GM12892 (cell line): ENCODE data around the gene TGM1.

Experiments used
- DNase-seq: peaks from one replicate; pipeline ENCODE4 v3.0.0; 2011; ENCODE audit not compliant: insufficient read length
- FAIRE-seq: peaks from 2 replicates; lab custom pipeline; 2011; peaks lifted over from hg19 to GRCh38; lab: Jason Lieb, UNC
- POLR2A ChIP-seq: IDR thresholded peaks from 2 replicates; pipeline ENCODE4 v1.6.1; 2011; ENCODE audit warnings: low read depth, low read length, control low read depth
- POLR2AphosphoS5 ChIP-seq: IDR thresholded peaks from 2 replicates; pipeline ENCODE4 v1.6.1; 2011; ENCODE audit warnings: low read depth, low read length, control low read depth
- TAF1 ChIP-seq: IDR thresholded peaks from 2 replicates; pipeline ENCODE4 v1.6.1; 2011; ENCODE audit warnings: low read depth, mild to moderate bottlenecking, control low read depth, low read length, borderline replicate concordance

Gene TGM1

GRCh38 chr14:24300326-24300980 is 37.5 kb upstream of the TGM1 start:
- no peak for FAIRE-seq
- TF ChIP-seq POLR2AphosphoS5, result no peak
- TF ChIP-seq POLR2A, result no peak
- no peak for TF ChIP-seq TAF1

DNA sequence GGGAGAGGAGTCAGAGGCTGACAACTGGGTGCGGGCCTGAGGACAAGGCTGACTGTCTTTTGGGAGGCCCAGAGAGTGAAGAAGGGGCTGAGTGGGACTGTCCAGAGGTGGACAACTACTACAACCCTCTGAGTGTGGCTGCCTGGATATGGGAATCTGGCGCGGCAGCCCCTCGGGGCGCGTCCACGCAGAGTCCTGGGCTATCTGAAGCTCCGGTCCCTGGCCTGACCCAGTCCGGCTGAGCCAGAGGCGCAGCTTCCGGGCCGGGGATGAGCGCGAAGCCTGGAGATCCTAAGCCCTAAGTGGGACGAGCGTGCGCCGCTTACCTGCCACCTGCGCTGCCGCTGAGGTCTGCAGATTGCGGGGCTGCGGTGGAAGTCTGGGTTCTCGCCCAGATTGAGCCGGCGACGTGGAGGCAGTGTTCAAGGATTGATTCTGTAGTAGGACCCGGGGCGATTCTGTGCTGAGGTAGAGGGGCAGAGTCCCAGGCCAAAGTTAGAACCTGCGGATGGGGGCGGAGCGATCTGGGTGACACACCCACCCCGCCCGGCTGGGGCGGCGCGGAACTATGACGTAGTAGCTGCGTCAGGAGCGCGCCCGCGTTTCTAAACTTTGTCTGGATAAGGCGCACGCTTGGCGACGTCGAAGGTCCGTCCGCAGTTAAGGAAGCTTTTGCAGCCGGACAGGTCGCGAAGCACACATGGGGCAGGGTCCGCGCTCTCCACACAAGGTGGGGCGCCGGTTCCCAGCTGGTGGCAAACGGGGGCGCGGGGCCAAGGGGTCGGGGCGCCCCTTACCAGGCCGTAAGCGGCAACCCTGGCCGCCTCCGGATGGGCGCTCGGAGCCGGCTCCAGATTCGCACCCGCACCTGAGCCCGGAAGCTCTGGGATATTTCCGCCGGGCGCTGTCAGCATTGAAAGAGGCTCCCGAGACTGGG is 36.5 kb upstream of the TGM1 start, which contains the start of the genes DHRS1 and NOP9:
TSS of gene DHRS1 (minus strand) at position 526 of the 937 bp plus-strand sequence. CDS start 674 bp downstream, outside the sequence.
TSS of gene NOP9 (plus strand) at position 596 of the 937 bp plus-strand sequence. CDS start at position 701, 105 bp downstream.
- DNase-seq, result peak; percentile 90
- peak; percentile 92 for FAIRE-seq
- TF ChIP-seq POLR2A, result peak; percentile 77
- peak; percentile 67 for TF ChIP-seq POLR2AphosphoS5
- peak; percentile 53; the same call in 1 of the 2 replicates for TF ChIP-seq TAF1

More at GRCh38 chr14:24300326-24300980, 37.5 kb upstream of the TGM1 start:
- no peak for DNase-seq

GRCh38 chr14:24298892-24299254 is 35.9 kb upstream of the TGM1 start:
- FAIRE-seq (no peak), DNase-seq (no peak)
- no peak for TF ChIP-seq POLR2A
- no peak for TF ChIP-seq POLR2AphosphoS5
- no peak for TF ChIP-seq TAF1

DNA sequence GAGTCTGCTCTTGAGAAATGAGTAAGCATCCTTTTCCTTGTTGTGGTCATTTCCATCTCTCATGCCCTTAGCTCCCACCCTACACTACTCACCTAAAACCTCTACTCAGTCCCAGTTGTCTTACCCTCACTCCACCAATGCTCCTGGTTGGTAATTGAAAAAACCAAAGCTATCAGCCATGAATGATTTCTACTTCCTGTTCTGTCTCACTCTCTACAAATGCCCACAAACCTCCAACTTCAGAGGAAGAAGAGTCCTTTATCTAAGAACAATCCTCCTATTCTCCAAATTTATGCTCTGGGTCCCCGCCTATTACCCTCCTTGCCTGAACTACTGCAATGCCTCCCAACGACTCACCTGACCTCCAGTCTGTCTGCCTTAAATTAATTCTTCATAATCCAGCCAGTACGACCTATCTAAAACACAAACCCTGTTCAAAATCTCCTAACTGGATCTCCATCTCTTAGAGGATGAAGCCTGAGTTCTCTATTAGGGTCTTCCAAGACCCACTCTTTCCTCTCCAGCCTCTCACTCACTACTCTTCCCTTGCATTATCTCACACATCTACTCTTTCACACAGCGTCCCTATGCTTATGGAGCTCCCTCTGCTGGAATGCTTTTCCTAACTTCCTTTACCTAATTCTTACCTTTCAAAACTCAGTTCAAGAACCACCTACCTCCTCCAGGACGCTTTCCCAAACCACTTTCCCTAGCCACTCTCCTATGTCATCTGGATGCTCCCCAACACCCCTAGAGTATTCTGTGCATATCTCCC is 34.4 kb upstream of the TGM1 start:
- FAIRE-seq, result no peak
- no peak for TF ChIP-seq TAF1
- no peak for TF ChIP-seq POLR2A
- TF ChIP-seq POLR2AphosphoS5, result no peak
- no peak for DNase-seq

DNA sequence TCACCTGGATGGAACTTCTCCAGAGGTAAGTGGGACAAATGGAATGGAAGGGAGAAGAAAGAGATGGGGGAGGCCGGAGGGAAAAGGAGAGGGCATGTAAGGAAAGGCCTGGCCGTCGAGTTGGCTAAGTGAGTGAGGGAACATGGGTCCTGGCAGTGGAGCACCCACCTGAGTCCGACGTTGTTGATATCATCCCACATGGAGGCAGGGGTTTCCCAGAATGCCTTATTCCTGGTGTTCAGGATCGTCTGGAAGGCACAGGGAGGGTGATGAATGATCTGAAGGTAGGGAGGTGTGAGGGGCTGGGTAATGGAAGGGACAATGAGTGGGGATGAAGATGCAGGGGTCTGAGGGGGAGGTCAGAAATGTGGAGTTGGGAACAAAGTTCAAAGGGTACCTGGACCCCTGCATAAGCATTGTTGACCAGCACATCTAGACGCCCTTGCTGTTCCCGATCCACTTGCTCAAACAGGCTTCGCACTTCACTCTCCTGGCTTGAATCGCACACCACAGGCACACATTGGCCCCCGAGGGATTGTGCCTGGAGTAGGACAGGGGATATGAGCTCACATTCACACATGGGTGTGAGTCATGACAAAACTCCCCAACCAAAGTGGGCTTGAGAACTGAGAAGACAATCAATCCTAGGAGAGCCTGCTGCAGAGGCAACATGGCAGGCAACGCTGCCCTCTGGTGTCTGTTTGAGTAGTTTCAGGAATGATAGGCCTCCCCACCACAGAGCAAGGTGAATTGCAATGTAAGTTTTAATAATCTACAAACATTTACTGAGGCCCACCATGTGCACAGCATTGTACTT is 33.6 kb upstream of the TGM1 start:
- FAIRE-seq, result peak; percentile 83
- TF ChIP-seq POLR2AphosphoS5 (no peak), POLR2A (no peak), TAF1 (no peak)
- DNase-seq, result peak; percentile 58

DNA sequence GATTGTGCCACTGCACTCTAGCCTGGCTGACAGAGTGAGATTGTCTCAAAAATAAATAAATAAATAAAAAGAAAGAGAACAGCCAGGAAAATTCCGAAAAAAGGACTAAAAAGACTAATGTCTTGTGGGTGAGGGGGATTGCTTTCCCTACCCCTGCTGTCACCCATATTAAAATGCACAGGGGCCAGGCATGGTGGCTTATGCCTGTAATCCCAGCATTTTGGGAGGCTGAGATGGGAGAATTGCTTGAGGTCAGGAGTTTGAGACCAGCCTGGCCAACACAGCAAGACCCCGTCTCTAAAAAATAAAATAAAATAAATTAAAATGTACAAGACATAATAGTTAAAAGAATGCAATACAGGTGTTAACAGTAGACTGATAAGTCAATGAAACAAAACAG is 30.5 kb upstream of the TGM1 start:
- DNase-seq (no peak), FAIRE-seq (no peak)
- TF ChIP-seq TAF1 (no peak), POLR2AphosphoS5 (no peak), POLR2A (no peak)

DNA sequence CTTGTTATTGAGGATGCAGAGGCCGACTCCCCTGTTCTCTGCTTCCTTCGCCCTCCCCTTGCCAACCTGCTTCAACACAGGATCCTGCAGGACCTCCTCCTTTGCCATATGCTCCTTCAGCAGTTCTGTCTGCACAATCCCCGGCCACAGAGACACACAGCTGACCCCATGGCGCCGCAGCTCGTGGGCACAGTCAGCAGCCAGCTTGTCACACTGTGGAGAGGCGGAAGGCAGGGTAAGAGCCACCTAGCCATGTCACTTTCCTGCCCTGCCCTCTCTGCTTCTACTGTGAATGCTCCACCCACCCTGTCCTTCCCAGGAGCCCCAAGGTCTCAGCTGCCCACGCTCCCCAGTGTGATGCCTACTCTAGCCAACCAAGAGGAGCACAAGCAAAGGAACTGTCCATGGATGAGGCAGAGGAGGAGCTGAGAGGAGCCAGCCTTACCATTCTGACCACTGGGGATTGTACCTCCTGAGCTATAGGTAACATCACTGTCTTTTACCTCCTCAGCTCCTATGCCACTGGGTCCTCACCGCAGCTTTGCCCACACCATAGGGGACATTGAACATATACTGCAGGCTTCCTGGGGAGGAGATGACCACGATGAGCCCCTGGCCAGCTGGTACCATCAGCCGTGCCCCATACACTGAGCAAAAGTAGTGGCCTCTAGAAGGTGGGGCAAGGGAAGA is 29.3 kb upstream of the TGM1 start:
- FAIRE-seq (no peak), DNase-seq (no peak)
- TF ChIP-seq POLR2A, result no peak
- TF ChIP-seq POLR2AphosphoS5, result no peak
- TF ChIP-seq TAF1, result no peak

- FAIRE-seq, result no peak
- no peak for DNase-seq
- TF ChIP-seq TAF1, result no peak
- no peak for TF ChIP-seq POLR2AphosphoS5
- TF ChIP-seq POLR2A, result no peak
These were observed 28.6 kb upstream of the TGM1 start for GRCh38 chr14:24291446-24292117.

- FAIRE-seq (no peak), DNase-seq (no peak)
- TF ChIP-seq POLR2AphosphoS5 (no peak), POLR2A (0 out of 2 replicates have a peak, but pooled peaks have one; percentile 16), TAF1 (no peak)
These were observed 27.8 kb upstream of the TGM1 start for GRCh38 chr14:24290746-24291145.
